GM18505 (cell line): ENCODE measurements around the gene EPB41L2.
"Not testable (repeated sequence)": the region's sequence is repeated elsewhere in the genome, so short reads cannot be mapped to it uniquely, and the experiment has no call there.

Experiments used
- ATAC-seq: cut with Tn5 transposase; IDR thresholded peaks from one replicate; pipeline ENCODE4 v1.9.1; 2021; ENCODE audit not compliant: unreplicated experiment
- POLR2A ChIP-seq: IDR thresholded peaks from 4 replicates; pipeline ENCODE4 v1.6.1; 2011; ENCODE audit warnings: borderline replicate concordance; ENCODE audit not compliant: insufficient read depth, insufficient read length; ENCODE audit errors: extremely low read depth

EPB41L2 gene

DNA sequence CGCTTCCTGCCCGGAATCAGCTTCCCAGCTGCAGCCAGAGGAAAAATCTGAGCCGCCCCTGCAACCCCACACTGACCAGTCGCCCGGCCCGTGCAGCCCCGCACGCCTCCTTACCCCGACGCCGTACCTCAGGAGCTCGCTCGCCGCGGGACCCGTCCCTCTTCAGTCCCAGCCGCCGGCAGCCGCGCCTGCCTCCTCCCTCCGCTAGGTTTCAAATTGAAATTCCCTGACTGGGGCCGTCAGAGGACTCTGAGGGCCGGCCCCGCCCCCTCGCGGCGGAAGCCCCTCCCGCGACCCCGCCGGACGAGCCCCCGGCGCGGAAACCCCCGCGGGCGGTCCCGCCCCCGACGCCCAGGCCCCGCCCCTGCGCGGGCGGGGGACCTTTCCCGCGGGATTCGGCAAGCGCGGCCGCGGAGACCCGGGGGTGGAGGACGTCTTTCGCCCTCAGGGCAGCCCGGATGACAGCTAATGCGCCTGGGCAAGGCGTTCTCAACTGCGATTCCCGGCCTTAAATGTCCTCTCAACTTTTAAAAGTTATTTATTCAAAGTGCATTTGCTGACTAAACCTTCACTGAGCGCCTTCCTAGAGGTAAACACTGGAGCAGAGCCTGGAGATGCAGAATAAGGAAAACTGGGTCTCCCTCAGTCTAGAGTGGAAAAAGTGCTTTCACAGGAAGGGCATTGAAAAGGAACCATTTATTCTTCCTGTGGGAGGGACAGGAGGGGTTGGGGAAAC, at the start of gene EPB41L2:
Gene EPB41L2, minus strand, starts transcription at position 218 of the 736 bp plus-strand sequence. CDS start 106,760 bp downstream, outside the sequence.
- peak; percentile 64 for TF ChIP-seq POLR2A
- peak; percentile 79 for ATAC-seq

DNA sequence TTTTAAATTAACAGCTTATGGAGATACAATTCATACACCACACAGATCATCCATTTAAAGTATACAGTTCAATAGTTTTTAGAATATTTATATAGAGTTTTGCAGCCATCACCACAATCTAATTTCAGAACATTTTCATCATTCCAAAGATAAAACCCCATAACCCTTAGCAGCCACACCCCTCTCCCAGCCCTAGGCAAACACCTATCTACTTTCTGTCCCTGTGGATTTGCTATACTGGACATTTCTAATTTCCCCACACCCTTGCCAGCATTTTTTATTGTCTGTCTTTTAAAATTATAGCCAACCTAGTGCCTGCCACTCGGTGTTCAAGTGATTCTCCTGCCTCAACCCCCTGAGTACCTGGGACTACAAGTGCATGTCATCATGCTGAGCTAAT, 49.2 kb upstream of the EPB41L2 start:
- no peak for TF ChIP-seq POLR2A
- no peak for ATAC-seq

DNA sequence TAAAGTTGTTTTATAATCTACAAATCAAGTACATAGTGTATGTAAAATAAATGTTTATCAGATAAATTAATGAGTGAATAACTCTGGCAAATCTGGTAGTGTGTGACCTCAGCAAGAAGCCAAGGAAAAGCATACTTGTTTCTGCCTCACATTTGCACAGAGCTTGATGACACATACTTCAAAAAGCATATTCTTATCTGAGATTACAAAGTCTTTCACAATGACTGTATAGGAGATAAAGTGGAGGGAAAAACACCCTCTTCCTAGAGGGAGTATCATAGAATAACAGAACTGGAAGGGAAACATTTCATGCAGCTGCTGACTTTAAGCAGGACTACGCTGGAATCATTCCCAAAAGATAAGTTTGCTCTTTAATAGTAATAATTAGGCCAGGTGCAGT, 44.1 kb upstream of the EPB41L2 start:
- TF ChIP-seq POLR2A: no peak
- no peak for ATAC-seq

DNA sequence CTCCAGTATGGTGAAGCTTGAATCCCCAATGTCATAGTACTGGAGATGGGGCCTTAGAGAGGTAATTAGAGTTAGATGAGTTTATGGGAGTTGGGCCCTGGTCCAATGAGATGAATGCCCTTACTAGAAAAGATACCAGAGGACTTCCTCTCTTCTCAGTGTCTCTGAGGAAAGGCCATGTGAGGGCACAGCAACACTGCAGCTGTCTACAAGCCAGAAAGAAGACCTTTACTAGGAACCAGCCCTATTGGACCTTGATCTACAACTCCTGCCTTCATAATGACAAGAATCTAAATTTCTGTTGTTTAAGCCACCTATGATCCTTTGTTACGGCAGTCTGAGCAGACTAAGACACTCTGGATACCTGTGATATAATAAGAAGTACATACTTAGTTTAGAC, 40.9 kb upstream of the EPB41L2 start:
- TF ChIP-seq POLR2A: no peak
- ATAC-seq: no peak

DNA sequence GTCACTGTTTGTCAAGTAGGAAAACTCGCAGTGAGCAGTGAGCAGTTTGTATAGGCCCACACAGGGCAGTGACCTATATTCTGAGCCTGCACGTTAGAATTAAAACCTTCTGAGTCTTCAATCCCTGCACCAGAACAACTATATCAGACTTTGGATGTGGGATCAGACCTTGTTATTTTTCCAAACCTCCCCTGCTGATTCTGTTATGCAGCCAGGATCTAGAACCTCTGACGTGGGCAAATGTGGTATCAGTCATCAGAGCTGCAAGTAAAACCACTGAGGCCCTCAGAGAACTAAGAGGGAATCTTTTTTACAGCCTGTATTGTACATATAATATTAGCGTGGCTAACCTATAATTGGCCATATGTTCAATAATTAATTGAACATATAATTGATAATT, 40.3 kb upstream of the EPB41L2 start:
- no peak for ATAC-seq
- no peak for TF ChIP-seq POLR2A

DNA sequence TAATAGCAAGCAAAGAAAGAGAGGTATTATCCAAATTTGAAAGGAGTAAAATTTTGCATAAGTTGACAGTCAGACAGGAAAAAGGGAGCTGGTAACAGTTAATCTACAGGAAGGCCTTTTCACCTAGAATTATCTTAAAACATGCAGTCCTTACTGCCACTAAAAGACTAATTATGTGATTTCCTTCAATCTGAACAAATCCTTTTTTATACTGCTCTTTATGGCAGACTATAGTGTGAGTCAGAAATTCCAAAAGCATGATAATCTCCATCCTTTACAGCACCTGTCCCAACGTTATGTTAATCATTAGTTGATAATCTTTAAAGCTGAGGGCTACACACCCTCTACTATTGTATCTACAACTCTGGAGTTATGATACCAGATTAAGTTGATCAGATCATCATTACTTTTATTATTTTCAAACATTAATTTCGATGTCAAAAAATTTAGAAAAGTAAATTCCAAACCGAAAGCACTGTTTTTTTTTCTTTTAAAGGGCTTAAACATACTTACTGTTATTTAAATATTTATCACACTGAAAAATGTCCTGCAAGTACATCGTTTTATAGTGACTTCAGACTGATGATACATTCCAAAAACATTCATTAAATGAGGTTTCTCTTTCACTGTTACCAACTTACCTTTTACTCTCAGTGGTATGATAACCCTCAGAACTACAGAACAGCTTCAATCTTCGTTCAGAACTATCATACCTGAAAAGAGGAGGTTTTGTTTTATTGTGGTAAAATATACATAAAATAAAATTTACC, 39.1 kb upstream of the EPB41L2 start:
- no peak for TF ChIP-seq POLR2A
- ATAC-seq: no peak

DNA sequence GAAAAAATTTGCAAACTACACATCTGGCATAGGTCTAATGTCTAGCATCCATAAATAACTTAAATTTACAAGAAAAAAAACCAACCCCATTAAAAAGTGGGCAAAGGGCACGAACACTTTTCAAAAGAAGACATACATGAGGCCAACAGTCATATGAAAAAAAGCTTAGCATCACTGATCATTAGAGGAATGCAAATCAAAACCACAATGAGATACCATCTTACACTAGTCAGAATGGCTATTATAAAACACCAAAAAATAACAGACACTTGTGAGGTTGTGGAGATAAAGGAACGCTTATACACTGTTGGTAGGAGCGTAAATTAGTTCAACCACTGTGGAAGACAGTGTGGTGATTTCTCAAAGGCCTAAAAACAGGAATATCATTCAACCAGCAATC, 33.7 kb upstream of the EPB41L2 start:
- ATAC-seq: no peak
- TF ChIP-seq POLR2A: no peak

DNA sequence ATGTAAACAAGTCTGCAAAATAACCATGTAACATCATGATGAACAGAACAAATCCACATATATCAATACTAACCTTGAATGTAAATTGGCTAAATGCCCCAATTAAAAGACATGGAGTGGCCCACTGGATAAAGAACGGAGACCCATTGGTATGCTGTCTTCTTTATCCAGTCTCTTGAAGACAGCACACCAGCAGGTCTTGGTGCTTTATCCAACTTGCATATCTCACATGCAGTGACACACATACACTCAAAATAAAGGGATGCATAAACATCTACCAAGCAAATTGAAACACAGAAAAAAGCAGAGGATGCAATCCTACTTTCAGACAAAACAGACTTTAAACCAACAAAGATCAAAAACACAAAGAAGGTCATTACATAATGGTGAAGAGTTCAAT, 30.3 kb upstream of the EPB41L2 start:
- TF ChIP-seq POLR2A: no peak

DNA sequence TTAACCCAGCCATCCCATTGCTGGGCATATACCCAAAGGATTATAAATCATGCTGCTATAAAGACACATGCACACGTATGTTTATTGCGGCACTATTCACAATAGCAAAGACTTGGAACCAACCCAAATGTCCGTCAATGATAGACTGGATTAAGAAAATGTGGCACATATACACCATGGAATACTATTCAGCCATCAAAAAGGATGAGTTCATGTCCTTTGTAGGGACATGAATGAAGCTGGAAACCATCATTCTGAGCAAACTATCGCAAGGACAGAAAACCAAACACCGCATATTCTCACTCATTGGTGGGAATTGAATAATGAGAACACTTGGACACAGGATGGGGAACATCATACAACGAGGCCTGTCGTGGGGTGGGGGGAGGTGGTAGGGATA, 28.9 kb upstream of the EPB41L2 start:
- ATAC-seq: not testable (repeated sequence)

More for the DNA sequence above, 30.3 kb upstream of the EPB41L2 start:
- ATAC-seq: no peak

DNA sequence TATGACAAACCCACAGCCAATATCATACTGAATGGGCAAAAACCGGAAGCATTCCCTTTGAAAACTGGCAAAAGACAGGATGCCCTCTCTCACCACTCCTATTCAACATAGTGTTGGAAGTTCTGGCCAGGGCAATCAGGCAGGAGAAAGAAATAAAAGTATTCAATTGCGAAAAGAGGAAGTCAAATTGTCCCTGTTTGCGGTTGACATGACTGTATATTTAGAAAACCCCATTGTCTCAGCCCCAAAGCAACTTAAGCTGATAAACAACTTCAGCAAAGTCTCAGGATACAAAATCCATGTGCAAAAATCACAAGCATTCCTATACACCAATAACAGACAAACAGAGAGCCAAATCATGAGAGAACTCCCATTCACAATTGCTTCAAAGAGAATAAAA, 27.3 kb upstream of the EPB41L2 start:
- not testable (repeated sequence) for ATAC-seq

DNA sequence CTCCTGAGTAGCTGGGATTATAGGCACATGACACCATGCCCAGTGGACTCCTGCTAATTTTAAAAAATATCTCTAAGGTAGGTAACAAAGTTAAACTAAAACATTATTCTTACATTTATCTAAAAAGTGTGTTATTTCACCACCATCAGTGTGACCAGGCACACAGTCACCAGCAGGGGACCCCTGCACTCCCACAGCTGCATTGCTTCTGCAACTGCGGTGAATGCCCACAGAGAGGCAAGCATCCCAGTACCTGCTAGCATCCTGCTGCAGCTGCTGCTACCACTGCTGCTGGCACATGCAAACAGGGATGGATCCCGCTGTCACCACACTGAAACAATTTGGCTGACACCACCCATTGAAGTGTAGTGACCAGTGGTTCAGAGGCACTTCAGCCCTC, 21.9 kb upstream of the EPB41L2 start:
- no peak for ATAC-seq
- TF ChIP-seq POLR2A: no peak

DNA sequence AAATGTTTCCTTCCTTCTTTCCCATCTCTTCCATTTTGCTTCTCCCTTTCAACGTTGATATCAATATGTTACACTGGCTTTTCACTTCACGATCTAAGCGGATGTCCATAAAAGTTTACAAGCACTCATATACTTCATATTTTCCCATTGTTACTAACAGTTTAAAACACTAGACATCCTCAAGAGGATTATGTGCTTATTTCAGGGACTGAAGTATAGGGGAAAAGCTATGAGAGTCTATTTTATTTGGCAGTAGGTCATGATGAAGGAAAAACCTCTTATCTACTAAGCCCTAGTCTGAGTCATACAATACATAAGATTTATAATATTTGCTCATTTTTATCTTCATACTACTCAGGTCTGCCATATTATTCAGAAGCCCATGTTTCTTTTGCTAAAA, 20.6 kb upstream of the EPB41L2 start:
- ATAC-seq: no peak
- TF ChIP-seq POLR2A: no peak

DNA sequence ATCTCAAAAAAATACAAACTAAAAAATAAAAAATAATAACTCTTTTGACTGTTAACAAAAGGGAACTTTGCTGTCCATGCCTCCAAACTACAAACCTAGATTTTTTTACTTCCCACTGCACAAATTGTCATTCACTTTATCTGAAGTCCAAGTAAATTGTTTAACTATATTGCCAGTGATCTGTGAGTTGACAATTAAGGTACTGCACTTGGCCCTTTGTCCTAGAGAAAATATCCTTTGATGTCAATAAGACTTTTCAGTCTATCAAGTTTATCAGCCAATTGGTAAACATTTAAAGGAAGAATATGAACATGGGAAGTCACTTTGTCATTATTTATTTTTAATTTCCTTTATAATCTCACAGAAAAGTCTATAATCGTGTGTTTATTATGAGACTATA, 19.3 kb upstream of the EPB41L2 start:
- no peak for TF ChIP-seq POLR2A
- ATAC-seq: no peak

DNA sequence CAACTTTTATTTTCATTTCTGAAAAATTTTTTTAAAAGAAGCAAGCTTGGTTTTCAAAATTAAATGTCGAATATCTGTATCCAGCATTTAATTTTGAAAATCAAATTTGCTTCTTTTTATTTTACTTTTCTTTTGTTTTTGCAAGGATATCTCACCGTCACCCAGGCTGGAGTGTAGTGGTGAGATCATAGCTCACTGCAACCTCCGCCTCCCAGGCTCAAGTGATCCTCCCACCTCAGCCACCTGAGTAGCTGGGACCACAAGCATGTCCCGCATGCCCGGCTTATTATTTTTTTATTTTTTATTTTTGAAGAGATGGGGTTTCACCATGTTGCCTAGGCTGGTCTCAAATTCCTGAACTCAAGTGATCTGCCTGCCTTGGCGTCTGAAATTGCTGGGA, 17.0 kb upstream of the EPB41L2 start:
- no peak for ATAC-seq
- no peak for TF ChIP-seq POLR2A
